Forelimb muscle (tissue), 1 donor: Measurements from ENCODE around the gene CFAP46. TPM values are rescaled to one million over a fixed set of nuclear protein-coding genes. Genes with fewer than 3 reads are reported as not detected.
"Not testable (repeated sequence)": the region's sequence is repeated elsewhere in the genome, so short reads cannot be mapped to it uniquely, and the experiment has no call there.

ENCODE experiments used
- DNase-seq: peaks from one replicate; pipeline ENCODE4 v3.0.0-alpha.2; 2013; ENCODE audit warnings: low read depth
- polyA plus RNA-seq: library from polyadenylated mRNA; unstranded; fragments of 120-200 nt; gene quantifications from one replicate; pipeline ENCODE4 v1.2.1, GENCODE V29; 2013; ENCODE audit not compliant: insufficient read length

The CFAP46 gene
- polyA plus RNA-seq, 1 donor: 0.24 TPM

DNA sequence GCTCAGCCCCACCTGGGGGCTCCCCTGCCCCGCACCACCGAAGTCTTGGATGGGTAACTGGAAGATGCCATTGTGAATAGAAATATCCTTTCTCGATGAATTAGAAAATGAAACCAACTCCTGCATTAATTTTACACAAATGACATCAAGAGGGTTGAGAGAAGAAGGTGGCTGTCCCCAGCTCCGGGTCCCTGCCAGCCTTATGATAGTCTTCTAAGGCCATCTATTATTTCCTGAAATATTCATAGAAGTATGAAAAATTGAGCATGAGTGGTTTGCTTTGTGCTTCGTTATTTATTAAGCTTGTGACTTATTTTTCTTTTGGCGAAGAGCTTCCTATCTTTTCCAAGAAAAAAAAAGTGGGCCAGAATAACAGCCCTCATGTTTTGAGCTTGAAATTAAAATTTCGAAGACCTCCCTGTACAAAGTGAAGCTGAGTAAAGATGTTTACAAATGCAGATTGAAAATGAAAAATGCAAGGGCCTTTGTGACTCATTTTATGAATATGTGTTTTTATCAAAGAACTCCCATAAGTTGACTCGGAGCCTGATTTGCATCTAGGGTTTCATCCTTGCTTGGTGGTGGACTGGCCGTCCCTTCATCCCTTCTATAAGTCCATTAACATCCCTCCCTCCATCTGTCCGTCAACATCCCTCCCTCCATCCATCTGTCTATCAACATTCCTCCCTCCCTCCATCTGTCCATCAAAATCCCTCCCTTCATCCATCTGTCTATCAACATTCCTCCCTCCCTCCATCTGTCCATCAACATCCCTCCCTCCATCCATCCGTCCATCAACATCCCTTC, 20.5 kb upstream of the CFAP46 start:
- DNase-seq: no peak

DNA sequence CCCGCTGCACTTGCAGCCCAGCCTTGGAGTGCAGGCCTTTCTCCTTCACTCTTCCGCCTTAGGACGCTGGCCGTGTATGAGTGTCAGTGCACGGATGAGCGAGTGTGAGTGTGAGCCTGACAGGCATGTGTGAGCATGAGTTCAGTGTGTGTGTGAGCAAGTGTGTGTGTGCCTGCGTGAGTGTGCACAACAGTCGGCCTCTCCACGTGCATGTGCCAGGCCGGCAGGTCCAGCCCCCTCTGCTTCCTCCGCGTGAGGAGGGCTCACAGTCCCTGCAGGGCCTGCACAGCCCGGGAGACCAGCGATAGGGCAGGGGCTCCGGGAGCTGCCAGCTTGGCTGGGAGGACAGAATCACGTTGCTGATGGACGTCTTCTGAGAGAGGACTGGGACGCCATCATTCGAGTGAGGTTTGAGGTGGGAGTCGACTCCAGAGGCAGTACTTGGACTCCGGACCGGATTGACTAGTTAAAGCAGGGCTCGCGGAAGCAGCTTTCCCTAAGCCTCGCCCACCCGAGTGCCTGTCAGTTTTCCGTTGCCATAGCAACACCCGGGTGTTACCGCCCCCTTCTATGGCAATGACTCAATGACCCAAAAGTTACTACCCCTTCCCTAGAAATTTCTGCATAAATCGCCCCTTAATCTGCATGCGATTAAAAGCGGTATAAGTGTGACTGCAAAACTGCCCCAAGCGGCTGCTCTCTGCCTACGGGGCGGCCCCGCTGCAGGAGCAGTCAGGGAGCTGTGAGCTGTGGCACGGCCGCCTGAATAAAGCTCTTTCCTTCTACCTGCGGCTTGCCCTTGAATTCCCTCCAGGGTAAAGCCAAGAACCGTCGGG, 19.6 kb upstream of the CFAP46 start:
- DNase-seq: peak; percentile 34

DNA sequence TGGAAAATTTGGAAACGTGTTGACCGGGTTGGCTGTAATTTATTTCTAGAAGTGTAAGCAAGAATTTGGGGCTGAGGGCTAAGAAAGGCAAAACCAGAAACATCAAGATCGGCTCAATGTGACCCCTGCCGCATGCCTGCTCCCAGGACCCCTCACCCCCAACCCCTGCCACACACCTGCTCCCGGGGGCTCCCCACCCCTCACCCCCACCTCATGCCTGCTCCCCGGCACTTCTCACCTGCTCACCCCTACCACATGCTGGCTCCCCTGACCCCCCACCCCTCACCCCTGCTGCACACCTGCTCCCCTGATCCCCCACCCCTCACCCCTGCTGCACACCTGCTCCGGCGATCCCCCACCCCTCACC, 19.0 kb upstream of the CFAP46 start:
- no peak for DNase-seq

DNA sequence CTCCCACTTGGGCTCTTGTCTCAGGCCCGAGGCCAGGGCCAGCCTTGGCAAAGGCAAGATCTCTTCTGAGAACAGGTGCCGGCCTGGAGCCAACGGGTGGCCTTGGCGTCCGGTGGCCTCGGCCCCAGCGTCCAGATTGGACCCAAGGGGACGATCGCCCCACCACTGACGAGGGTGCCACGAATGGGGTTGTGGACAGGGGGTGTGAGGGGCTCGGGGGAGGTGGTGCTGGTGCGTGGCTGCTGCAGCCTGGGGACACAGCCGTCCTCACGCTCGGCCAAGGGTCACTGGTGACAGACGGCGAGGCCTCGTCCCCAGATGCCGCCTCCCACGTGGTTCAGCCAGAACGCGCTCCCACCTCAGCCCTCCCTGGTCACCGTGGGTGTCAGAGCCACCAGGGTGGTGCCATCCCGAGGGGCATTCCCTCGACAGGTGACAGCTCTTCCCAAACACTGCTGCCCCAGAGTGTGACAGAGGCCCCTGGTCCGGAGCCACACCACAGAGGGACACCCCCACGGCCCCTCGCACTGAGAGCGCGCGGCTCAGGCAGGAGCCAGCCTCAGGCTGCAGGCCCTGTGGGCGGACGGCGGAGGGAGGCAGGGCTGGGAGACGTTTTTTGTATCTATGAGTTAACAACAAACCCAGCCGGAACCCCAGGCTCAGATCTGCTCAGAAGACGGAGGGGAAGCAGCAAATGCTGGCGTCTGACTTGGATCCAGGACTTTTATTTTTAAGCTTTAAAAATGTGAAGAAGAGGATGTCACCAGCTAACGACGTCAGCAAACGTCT, 18.5 kb upstream of the CFAP46 start:
- DNase-seq: no peak

DNA sequence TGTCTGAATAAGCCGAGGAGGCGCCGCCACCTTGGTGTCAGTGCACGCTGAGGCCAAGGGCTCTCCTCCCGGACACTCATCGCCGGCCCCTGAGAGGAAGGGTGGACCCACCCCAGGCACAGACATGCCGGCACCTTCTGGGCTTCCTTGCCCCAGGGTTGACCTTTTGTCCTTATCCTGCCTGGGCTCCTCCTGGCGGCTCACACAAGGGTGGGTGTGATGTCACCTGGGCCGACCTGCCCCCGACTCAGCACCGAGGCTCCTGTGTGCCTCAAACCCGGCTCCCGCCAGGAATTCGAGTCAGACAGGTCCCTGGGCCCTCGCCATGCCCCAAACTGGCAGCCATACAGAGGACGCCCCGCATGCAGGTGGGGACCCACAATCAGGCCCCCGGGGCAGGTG, 17.7 kb upstream of the CFAP46 start:
- DNase-seq: no peak

DNA sequence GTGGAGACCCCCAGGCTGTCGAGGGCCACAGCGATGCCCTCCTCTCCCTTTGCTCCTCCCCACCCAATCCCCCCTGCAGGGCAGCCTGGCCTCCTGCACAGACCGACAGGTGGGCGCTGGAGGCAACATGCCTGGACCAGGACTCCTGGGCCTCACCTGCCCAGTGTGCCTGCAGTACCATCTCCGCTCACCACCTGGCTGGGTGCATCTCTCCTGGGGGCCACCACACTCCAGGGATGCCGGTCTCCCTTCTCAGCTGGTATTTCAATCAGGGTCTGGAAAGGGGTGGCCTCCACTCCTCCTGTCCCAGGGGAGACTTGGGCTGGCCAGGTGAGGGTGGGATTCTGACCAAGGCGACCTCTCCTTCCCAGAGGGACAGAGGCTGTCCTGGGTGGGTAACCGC, 17.2 kb upstream of the CFAP46 start:
- DNase-seq: no peak

DNA sequence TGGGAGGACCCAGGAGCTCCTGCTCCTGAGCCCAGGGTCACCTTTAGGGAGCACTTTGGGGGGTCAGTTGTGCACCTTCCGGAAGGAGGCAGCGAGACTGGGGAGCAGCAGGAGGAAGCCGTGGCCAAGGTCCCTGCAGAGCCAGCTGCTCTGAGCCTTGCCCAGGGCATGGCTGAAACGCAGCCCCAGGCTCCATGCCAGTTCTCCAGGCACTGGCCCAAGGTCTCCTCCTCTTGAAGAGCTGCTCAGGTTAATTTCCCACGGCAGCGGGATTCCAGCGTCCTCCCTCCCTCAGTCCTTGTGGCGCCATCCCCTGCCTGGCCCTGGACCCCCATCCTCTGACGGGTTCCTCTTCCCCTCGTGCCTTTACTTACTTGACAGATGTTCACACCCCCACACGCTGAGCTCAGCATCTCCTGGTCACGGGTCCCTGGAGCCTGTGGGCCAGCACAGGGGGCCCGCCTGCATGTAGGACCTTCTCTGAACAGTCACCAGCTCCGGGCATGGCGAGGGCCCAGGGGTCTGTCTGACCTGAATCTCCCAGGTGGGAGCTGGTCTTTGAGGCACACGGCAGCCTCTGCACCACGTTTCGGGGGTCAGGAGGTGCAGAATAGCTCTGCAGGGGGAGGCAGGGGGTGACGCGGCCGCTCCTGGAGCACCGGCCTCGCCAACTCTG, 16.7 kb upstream of the CFAP46 start:
- DNase-seq: no peak

DNA sequence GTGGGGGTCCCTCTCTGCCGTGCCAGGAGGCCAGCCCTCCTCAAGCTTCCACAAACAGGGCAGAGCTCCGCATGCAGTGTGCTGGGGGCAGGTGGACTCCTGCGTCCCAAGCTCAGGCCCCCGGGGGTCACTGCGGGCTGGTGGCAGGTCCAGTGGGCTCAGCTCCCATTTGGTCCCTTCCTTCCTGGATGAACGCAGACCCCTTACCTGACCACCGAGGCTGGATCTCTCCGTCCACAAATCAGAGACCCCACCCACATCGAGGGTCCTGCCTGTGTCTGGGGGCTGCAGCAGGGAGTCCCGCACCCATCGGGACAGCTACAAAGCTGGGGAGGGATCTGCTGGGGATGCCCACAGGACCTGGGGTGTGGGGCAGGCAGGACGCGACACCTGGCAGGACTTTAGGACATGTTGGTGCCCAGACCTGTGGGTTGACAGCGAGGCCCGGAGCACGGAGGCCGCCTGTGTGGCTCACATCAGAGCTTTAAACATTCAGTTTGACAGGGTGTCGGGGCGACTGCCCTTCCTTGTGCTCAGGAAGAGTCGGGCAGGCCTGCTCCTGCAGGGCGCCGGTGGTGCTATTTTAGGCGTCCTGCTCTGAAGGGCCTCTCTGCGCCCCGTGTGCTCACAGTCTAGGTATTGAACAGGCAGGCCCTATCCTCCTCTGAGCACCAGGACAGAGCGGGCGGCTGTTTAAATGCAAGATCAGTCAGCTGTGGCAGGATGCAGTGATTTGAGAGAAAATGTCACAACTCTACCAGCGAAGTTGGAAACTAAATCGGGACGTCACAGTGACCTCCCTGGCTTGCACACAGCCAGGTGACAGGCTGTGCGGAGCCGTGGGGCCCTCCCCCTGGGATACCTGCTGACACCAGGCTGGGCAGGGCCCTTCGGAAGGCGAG, 15.9 kb upstream of the CFAP46 start:
- no peak for DNase-seq

DNA sequence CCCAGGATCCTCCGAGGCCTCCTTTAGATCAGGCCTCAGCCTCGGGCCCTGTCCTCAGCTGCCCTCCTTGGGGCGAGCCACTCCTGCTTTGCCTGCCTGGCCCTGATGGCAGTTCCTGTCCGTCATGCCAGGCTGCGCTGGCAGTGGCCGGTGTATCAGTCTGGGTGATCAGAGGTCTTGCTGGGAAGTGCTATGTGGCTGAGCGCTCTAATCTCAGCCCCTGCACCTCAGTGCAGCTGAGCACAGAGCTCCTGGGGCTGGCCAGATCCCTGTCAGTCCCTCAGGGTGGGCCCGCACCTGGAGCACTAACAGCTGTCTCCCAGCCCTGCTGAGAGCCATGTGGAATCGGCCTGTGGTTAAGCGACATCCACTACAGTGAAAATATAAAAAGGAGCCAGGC, 14.8 kb upstream of the CFAP46 start:
- no peak for DNase-seq

DNA sequence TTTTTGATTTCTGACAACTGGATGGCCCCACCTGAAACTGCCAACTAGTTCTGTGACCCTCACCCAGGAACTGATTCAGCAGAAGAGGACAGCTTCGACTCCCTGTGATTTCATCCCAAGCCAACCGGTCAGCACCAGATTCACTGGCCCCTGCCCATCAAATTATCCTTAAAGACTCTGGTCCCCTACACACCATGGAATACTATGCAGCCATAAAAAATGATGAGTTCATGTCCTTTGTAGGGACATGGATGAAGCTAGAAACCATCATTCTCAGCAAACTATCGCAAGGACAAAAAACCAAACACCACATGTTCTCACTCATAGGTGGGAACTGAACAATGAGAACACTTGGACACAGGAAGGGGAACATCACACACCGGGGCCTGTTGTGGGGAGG, 13.9 kb upstream of the CFAP46 start:
- DNase-seq: not testable (repeated sequence)

DNA sequence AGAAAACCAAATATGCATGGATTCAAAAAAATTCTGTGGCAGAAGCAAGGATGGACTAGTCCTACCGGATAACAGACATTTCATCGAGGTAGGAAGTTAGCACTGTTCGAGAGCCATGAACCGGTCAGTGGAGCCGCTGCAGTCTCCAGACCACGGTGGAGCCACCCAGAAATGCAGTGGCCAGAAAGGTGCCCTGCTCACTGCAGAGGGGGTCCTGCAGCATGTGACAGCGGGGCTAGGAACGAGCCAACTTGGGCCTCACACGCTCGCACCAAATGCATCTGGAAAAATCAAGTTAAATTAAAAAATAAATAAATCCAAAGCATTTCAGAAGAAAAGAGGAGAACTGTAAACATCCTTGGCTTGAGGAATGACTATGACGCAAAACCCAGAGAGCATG, 13.1 kb upstream of the CFAP46 start:
- DNase-seq: no peak

DNA sequence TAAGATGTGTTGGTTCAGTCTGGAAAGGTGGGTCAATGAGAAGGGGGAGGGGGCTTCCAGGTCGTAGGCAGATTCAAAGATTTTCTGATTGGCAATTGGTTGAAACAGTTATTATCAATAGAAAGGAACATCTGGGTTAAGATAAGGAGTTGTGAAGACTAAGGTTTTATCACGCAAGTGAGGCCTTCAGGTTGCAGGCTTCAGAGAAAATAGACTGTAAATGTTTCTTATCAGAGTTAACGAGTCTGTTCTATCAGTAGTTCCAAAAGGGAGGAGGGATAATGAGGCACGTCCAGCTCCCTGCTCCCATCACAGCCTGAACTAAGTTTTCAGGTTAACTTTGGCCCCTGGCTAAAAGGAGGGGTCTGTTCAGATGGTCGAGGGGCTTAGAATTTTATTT, 11.1 kb upstream of the CFAP46 start:
- DNase-seq: no peak

DNA sequence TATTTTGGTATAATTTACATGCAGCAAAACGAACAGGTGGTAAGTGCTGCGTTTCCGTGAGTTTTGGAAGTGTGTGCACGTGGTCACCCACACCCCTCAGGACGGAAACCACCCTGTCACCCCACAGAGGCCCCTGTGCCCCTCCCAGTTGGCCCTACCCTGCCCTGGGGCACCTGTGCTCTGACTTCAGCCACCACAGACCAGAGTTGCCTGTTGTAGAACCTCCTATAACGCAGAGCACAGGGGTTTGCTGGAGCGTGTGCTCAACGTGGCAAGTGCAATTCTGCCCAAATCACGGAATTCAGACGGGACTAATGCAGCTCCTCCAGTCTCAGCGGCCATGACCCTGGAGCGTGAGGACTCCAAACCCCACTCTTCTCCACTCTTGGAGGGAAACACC, 9.6 kb upstream of the CFAP46 start:
- DNase-seq: no peak

DNA sequence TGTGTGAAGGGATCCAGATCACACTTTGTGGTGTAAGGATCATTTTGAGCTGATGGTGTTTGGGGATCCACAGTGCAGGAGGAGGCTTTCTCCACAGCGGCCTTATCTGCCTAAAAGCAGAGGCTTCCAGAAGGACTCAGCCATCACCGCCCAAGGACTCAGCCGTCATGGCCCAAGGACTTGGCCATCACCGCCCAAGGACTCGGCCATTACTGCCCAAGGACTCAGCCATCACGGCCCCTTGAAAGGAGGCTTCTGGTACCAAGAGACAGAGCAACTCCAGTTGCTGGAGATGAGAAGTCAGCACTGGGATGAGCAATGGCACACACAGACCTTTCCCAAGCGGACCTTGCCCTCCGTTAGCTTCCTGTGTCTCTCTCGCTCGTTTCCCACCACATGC, 6.0 kb upstream of the CFAP46 start:
- DNase-seq: no peak

DNA sequence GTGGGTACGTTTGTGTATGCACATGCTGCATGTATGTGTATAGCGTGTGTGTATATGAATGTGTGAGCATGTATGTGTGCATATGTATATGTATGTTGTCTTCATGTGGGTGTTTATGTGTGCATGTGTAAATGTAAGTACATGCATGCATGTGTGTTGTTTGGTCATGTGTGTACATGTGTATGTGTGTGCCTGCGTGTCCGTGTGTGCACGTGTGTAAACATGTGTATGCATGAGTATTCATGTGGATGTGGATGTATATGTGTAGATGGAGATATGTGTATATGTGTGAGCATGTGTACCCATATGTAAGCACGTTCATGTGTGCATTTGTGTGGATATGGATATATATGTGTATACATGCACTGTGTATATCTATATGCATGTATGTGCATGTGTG, 5.5 kb upstream of the CFAP46 start:
- no peak for DNase-seq

DNA sequence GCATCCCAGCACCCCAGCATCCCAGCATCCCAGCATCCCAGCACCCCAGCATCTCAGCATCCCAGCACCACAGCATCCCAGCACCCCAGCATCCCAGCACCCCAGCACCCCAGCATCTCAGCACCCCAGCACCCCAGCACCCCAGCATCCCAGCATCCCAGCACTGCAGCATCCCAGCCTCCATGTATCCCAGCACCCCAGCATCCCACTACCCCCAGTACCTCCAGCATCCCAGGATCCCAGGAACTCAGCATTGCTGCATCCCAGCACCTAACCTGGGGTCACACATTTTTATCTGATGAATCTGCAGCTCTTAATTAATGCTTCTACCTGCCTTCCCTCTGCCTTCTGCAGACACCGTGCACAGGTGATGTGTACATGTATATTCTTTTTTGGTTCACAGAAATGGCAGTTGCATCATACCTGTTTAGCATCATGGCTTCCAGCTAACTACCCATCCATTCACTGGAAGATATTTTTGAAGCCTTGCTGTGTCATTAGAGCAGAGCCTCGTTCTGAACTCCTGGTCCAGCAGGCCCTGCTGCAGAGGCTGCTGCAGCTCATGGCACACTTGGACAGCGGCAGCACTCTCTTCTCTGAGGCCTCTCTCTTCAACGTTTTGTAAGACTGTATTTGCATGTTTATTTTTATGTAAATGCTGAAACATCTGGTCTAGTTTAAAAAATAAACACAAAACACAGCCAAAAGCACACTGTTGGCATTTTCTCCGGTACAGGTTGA, 4.6 kb upstream of the CFAP46 start:
- DNase-seq: no peak

DNA sequence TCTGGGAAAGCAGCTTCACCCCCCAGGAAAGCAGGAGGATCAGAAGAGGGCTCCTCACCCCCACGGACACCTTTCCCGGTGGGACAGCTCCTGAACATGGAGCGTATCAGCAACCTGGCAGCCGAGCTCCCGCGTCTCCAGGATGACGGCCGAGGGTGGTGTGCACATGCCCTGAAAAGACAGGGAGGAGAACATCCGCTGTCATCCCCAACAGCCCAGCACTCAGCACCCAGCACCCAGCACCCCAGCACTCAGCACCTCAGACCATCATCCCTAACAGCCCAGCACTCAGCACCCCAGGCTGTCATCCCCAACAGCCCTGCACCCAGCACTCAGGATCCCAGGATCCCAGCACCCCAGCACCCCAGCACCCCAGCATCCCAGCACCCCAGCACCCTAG, 3.9 kb upstream of the CFAP46 start:
- no peak for DNase-seq

DNA sequence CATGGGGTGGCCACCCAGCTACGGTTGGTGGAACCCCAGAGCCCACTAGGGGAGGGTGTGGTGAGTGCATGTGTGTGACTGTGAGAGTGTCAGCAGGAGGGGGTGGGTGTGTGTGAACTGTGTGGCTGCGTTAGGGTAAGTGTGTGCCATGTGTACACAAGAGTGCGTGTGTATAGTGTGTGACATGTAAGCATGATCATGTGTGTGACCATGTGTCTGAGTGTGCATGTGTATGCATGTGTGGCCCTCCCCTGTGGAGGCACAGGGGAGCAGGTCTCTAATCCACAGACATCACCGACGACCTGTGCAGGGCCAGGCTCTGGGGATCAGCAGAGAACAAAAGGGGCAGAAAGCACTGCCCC, 3.5 kb upstream of the CFAP46 start:
- DNase-seq: no peak

DNA sequence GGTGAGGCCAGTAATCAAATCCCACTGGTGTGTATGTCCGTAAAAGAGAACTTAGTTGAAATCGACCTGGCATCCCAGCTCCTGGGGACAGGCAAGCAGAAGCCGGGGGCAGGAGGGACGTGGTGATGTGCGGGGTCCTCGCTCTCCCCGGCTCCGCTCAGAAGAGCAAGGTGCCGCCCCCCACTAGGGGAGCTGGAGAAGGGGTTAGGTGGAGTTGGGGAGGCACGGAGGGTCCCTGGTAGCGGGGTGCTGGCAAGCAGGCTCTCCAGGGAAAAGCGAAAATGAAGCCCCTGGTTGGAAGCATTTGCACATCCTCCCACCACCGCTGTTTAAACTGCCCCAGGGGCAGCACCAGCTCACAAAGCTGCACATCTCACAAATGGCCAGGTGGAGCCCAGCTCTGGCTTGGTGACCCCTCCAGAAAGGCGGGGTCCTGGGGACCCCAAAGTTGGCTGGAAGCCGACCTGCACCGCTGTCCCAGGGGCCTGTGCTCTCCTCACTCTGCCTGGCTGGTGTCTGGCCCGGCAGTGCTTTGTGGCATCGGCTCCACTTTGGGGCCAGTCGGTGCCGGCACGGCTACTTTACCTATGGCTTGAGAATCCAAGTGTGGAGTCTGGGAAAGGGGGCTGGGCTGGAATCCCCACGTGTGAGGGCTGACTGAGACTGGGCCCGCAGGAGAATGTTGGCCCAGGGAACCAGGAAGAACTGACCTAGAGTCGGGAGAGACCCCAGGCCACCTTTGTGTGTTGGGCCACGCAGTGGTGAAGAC, 2.9 kb upstream of the CFAP46 start:
- no peak for DNase-seq
